NCI-H2171 treated with DMSO at 0.1 percent for 48 hours (cell line): Measurements from ENCODE around the gene NELL1.

Experiments used
- DNase-seq: peaks from one replicate; lab custom pipeline; 2025; lab: John Stamatoyannopoulos, UW

The NELL1 gene

GRCh38 chr11:20668131-20668809 lies 1.1 kb upstream of the NELL1 start:
- DNase-seq, result no peak

GRCh38 chr11:20669820-20670684 lies 666 bp downstream of the NELL1 start:
- DNase-seq, result no peak

GRCh38 chr11:20670932-20671403 lies 1.6 kb downstream of the NELL1 start:
- no peak for DNase-seq

- DNase-seq, result no peak
Measured at GRCh38 chr11:20671856-20672546, 2.6 kb downstream of the NELL1 start.

- peak; percentile 1 for DNase-seq
Measured at GRCh38 chr11:20672575-20672974, 3.2 kb downstream of the NELL1 start.

GRCh38 chr11:20676658-20677057 lies 7.3 kb downstream of the NELL1 start:
- DNase-seq, result no peak

GRCh38 chr11:20688761-20689160 lies 19.4 kb downstream of the NELL1 start:
- DNase-seq, result no peak

GRCh38 chr11:20707876-20708275 lies 38.5 kb downstream of the NELL1 start:
- DNase-seq, result no peak

GRCh38 chr11:20712912-20713311 lies 43.5 kb downstream of the NELL1 start:
- no peak for DNase-seq

- no peak for DNase-seq
Measured at GRCh38 chr11:20715464-20715863, 46.1 kb downstream of the NELL1 start.

GRCh38 chr11:20715931-20716330 lies 46.5 kb downstream of the NELL1 start:
- no peak for DNase-seq

GRCh38 chr11:20719821-20720220 lies 50.4 kb downstream of the NELL1 start:
- DNase-seq, result no peak

GRCh38 chr11:20723366-20723765 lies 54.0 kb downstream of the NELL1 start:
- no peak for DNase-seq

- DNase-seq, result no peak
Measured at GRCh38 chr11:20729597-20730105, 60.3 kb downstream of the NELL1 start.

- DNase-seq, result no peak
Measured at GRCh38 chr11:20731676-20732215, 62.4 kb downstream of the NELL1 start.

- DNase-seq, result no peak
Measured at GRCh38 chr11:20739107-20739506, 69.7 kb downstream of the NELL1 start.

GRCh38 chr11:20739577-20739976 lies 70.2 kb downstream of the NELL1 start:
- no peak for DNase-seq

GRCh38 chr11:20754933-20755332 lies 85.5 kb downstream of the NELL1 start:
- DNase-seq, result no peak

- no peak for DNase-seq
Measured at GRCh38 chr11:20759541-20759940, 90.2 kb downstream of the NELL1 start.

GRCh38 chr11:20760811-20761210 lies 91.4 kb downstream of the NELL1 start:
- no peak for DNase-seq

- DNase-seq, result no peak
Measured at GRCh38 chr11:20762116-20762844, 92.9 kb downstream of the NELL1 start.
